GM18909 (cell line): ENCODE results near the gene FHOD3.

Experiments
- ATAC-seq: cut with Tn5 transposase; IDR thresholded peaks from one replicate; pipeline ENCODE4 v1.9.1; 2021; ENCODE audit warnings: mild to moderate bottlenecking; ENCODE audit not compliant: unreplicated experiment, poor library complexity

The FHOD3 gene

DNA sequence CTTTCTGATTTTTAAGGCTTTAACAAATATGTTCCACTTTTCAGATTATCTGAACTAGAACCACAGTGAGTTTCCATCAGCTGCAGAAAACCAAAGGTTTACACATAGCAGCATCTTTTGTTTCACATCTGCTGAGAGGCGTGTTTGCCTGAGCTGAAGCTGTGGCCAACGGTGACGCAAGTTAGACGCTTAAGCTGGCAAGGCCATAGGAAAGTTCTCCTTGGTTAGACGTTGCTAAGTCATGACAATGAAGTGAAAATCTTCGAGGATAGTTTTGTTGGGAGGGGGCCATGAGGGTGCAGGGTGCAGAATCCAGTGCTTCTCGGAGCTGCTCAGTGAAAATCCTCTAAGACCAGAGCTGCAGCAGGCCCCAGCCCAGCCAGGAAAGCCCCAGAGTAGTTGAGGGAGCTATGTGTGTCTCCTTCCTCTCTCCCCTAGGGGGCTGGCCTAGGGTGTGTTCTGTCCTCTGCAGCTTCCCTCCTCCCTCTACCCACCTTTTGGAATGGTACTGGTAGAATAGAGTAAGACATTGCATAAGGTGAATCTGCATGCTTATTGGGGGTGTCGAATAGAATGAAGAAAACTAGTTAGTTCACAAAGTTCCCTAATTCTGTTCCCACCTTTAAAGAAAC, 105.4 kb downstream of the FHOD3 start:
- ATAC-seq: no peak

DNA sequence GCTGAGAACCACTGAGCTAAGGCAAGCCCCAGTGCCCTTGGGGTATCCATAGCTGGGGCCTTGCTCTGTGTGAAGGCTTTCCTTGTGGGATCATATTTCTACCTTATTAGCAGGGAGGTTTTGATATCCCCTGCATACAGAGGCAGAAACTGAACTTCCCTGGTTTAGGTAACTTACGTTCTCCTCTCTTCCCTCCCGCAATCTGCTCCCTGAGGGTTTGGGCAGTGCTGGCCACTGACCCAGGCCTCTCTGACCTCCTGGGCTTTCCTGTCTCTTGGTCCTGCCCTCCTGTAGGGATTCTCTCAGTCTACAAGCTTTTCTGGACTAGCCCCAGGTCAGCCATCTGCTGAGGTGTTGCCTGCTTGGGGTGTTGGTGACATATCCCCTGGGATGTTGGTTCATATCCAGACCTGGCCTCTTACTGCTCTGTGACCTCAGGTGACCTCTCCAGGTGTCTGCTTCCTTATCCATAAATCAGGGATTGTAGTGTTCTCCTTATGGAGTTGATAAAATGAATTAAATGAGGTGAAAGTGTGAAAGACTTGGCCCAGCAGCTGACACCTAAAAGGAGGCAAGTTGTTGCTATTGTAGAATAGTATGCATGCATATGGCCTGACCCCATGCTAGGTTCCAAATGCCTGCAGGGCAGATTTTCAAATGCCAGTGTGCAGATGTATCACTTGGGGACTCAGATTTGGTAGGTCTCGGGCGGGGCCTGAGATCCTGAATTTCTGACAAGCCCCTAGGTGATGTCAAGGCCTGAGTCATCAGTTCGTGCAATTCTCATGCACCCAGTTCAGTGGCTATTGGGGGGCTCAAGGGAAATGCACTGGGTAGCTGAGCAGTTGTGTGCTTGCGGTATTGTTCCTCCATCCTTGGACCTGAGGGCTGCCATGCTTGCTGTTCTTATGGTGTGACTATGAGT, 106.6 kb downstream of the FHOD3 start:
- ATAC-seq: no peak

DNA sequence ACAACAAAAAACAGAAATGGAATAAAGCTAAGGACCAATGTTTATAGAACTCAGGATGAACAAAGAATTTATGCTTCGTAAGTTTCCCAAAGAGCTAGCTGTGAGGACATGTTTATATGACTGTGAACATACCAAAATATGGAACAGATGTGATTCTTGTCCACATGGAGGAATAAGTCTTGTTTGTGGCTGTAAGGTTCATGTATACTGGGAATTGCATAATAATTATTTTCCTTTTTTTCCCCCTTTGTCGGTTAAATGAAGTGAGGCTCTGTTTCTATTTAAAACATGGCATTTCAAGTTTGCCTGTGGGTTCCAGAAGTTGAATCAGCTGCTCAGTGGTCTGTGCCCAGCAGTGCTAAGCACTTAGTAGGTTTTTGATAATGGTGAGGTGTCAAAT, 108.1 kb downstream of the FHOD3 start:
- ATAC-seq: no peak

DNA sequence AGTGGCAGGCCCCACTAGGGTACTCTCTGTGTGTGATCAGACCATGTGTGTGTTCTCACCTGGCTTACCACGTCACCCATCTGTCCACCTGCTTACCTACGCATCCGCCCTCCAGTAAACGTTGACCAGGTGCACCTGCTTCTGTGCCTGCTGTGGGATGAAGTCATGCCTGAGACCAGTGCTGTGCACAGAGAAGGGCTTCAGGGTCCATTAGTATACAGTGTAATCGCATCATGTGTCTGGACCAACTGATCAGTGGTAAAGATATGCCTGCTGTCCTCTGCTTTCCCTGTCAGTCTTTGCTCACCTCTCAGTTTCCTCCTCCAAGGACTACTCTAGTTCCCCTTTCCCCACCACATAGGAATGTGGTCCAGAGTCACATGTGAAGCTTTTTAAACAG, 109.3 kb downstream of the FHOD3 start:
- ATAC-seq: no peak

DNA sequence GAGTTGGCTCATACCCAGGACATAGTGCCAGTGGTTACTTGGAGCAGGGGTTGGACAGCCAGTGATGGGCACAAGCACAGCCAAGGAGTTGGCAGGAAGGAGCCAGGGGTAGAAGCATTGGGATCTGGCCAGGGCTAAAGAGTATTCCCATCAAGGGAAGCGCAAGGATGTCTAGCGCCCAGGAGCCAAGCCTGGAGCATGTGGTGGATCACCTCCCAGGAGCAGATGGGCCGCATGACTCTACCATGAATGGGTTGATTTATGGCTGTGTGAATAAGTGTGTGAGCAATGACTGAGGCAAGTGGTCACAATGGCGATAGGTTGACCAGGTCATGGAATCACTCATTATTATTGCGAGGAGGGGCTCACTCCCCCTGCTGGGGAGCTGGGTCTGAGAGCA, 111.1 kb downstream of the FHOD3 start:
- no peak for ATAC-seq

DNA sequence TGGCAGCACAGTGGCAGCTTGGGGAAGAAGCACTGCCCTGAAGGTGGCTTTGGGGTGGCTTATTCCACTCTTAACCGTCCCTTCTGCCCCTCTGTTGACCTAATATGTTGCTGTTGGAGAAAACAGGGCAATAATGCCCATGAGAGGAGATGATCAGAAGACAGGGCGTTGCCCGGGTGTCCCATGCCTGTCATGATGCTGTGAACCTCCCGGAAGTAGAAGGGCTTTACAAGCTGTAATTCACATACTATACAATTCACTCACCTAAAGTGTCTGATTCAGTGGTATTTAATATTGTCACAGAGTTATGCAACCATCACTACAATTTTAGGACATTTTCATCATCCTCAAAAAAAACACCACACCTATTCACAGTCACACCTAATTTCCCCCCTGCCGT, 112.3 kb downstream of the FHOD3 start:
- ATAC-seq: no peak

DNA sequence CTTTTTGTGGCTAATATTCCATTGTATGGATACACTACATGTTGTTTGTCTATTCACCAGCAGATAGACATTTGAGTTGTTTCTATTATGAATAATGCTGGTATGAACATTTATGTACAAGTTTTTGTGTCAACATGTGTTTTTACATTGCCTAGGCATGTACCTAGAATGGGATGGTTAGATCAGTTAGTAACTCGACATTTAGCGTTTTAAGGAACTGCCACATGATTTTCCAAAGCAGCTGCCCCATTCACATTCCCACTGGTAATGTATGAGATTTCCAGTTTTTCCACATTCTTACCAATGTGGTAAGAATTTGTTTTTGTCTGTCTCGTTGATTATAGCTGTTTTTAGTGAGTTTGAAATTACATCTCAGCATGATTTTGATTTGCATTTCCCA, 112.8 kb downstream of the FHOD3 start:
- ATAC-seq: no peak

DNA sequence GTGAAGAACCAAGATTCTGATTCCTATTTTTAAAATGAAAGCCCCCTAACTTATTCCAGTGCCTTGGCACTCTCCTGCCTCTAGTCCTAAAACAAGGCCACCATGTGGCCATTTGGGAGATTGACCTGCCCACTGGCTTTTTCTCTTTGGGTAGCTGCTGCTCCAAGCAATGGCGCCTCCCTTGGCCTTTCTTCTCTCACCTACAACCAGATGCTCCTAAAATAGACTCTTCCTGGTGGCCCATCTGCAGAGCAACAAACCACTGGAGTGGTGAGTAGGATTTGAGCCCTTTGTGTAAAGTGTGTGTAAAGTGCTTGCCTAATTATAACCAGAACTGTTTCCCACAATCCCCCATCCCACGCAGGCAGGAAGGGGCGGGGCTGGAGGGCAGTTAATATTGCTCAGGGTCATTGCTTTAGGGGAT, 114.2 kb downstream of the FHOD3 start:
- ATAC-seq: no peak

DNA sequence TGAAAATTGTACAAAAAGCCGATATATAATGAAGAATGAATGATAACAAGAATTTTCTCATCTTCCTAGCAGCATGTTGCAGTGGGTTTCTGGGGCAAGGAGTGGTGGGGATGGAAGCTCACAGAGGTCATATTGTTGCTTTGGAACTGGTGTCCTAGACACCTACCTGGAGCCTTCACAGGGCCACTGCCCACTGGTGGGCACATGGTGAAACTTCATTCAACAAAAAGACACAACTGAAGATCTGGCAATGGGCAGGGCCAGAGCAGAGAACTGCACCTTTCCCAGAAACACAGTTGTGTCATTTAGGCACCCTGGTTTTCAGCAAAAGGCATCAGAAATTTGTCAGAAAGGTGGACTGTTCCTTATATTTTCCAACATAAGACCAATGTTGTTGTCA, 115.3 kb downstream of the FHOD3 start:
- no peak for ATAC-seq

DNA sequence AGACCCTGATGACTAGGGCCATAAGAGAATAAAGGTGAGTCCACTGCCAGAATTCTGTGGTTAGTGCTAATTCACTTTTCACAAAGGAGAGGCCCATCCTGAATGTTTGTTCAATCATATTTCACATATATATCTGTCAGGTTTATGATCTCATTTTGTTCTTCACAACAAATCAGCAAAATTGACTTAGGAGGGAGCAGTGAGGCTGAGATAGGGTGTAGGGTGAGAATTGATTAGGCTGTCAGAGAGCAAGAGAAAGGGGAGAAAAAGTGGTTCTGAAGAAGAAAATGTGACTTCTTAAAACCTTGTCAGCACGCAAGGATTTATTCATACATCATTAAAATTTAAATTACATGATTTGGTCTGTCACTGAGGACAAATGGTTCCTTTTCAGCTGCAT, 117.7 kb downstream of the FHOD3 start:
- ATAC-seq: no peak

DNA sequence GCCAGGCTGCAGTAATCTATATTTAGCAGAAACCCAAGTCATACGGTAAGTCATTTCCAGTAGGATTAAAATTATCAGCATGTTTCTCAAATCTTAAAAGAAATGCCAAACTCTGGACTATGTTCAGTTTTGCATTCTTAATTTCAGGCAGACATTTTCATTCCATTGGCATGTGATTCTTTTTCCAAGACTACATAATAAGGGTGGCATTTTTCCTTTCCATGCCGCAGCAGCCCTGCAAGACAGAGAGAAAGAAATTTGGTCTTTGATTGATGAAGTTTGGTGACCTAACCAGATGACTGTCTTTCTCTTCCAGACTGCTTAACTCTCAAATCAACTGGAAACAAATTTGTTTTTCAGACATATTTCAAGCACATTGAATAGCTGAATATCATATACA, 118.1 kb downstream of the FHOD3 start:
- ATAC-seq: no peak

DNA sequence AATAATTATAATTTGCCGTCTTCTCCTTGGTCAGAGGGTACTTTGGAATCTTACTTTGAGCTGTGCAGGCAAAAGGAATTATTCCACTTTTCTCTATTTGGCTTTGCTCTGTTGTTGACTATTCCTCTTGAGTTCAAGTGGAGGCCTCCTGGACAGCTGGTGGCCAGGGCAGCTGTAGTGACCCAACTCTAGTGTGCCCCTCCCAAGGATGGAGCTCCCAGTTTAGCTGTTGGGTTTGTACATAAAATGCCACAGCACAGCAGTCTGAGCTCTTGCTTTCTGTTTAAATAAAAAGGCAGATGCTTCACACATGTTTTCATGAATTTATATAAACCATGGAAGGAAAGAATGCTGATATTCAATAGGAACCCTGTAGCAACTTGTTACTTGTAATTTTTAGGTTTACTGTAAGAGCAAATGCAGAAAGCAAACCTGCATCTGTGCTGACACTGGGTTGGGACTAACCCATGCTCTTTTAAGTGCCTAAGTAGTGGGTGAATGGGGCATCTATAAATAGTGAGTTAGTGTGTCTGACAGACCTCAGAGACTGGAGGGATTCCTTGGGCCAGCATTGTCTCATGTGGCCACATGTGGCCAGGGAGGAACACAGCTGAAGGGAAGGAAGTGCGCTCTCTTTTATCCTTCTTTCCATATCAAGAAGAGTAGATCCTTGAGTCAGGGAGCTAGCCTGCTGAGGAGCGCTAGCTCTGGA, 121.8 kb downstream of the FHOD3 start:
- ATAC-seq: no peak

DNA sequence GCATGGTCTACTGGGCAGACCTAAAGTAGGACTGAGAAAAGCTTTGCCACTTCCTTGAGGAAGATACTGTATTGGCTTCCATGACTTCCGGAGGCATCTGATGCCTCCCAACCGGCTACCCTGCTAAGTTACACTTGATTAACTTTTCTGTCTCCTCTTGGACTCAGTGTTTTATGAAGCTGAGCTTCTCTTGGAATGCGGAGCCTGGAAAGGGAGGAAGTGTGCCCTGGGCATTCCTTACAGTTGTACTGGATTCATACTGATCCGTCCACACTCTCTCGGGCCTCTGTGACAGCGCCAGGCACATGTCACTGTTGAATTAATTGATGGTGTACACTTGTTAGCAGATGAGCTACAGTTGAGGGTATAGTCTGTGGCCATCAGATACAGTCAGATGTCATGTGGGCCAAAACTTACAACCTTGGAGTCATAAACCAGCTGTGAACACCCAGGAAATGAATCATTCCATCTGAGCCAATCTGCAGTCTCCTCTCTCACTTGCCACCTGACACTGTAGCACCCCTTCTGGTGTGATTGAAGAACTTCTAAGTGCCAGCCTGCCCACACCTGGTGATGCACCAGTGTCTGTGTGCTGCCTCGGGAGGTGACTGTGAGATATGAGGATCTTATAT, 122.5 kb downstream of the FHOD3 start:
- peak; percentile 64 for ATAC-seq

DNA sequence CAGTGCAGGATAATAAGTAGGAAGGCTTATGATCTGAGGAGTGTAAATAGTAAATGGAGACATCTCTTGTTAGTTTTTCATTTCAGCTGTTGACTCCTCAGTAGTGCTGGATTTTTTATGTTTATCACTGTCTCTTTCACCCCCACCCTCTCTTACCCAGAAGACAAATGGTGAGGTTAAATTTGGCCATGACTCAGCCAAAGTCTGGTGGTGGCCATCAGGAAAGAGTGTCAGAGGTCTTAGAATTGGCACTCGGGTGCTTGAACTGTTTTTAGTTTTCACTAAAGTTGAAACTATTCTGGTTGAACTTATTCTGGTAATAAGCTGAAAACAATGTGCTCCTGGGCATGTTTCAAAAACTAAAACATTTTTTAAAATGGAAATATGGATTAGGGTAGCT, 123.3 kb downstream of the FHOD3 start:
- no peak for ATAC-seq

DNA sequence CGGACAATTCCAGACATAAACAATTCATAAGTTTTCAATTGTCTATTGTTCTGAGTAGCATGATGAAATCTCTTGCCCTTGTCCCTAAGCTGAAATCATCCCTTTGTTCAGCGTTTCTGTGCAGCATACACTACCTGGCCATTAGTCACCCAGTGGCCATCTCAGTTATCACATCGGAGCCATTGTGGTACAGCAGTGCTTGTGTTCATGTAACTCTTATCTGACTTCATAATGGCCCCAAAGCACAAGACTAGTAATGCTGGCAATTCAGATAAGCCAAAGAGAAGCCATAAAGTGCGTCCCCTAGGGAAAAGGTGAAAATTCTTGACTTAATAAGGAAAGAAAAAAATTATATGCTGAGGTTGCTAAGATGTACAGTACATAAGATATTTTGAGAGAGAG, 127.2 kb downstream of the FHOD3 start:
- no peak for ATAC-seq

DNA sequence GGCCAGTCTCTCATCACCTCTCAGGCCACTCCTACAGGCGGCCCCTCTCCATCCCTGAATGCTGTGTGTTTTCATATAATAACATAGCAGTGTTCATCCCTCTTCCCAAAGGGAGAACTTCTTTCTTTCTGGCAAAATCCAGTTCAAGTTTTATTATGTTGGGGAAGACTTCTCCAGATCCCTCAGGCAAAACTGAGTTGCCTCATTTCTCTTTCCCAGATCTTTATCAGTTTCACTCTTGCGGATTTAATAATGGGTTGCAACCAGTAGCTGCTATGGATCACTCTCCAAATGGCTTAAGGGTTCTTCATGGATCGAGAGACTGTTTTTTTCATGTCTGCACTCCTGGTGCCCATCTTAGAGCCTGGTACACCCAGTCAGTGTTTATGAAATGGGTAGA, 129.9 kb downstream of the FHOD3 start:
- ATAC-seq: no peak

DNA sequence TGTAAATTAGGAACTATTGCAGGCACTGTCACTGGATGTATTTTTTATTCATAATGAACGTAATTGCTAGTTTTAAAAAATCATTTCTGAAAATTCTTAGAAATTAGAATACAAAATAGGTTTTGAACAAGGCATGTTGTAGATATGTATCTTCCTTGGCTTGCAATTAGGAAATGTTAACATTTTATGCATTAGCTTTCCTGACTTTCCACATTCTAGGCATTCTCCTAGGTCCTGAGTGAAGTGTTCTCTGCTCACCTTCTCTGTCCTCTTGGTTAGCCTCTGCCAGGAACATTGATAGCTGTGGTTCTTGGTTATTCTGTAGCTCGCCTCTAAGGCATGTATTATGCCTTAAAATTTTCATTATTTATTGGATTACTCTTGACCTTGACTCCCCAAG, 130.3 kb downstream of the FHOD3 start:
- ATAC-seq: no peak

DNA sequence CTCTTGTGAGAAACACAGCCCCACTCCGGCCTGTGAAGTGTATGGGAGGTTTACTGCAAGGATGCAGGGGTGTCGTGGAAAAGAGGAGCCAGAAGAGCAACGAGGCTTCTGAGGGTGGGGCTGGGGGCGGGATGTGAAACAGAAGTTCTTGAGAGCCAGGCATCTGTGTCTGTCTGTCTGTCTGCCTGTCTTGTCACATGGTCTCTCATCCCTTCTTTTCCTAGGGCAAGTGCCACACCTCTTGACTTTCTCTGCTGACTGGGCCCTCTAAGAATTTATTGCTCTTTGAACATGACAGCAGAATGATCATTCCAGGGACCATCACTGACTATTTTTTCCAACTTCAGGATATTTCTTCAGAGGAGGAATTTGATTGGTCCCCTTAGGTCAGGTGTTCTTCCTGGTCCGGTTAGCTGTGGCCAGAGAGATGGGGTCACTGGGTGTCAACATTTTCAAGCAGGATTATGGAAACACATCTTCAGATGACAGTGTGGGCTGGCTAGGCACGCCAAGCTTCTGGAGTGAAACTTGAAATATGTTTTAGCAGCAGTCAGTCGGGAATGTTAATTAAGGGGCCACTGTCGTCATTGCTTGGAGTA, 131.0 kb downstream of the FHOD3 start:
- ATAC-seq: no peak

DNA sequence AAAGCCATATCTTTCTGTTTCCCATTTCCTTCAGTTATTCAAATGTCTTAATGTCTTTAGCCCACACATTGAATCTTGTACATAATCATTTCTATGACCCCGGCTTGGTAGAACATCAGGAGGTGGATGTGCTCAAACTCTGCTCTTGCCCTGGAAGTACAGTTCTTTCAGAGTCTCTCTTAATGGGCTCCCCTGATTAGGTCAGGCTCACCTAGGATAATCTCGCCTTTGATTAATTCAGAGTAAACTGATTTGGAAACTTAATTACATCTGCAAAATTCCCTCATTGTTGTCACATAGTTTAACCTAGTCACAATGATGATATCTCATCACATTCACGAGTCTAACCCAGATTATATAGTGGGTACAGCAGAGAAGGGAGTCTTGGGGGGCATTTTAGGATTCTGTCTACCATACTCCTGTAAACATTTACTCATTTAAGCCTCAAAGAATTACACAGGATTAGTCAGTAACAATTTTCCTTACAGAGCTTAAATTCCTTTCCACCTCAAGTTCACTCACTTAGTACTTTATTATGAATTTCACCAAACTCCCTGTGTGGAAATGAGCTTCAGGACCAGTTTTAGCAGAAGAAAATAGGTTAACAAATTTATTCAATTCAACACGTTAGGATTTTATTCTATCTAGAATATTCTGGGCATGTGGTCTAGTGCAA, 135.5 kb downstream of the FHOD3 start:
- no peak for ATAC-seq

DNA sequence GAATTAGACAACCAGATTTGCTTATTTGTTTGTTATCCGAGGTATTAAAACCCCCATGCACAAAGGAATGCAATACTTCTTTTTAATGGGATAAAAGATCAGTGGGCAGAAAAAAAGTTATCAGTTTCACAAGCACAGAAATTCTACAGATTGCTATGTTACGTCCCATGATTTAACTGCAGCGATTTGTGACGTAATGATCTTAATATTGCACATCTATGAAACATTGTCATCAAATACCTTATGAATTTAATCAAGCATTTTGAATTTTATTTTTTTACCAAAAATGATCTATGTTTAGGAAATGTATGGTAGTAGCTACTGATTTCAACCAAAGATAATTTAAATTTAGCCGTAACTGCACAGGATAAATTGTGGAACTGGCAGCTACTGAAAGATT, 138.9 kb downstream of the FHOD3 start:
- ATAC-seq: no peak
